Measurements from ENCODE around the gene CATSPERD. TPM values are rescaled to one million over a fixed set of nuclear protein-coding genes. Genes with fewer than 3 reads are reported as not detected.
A peak's percentile ranks its signal among the peaks of the same experiment; 100 is the strongest.

CATSPERD gene
- total RNA-seq, 1 experiment from 2014 or later, result not detected

DNA sequence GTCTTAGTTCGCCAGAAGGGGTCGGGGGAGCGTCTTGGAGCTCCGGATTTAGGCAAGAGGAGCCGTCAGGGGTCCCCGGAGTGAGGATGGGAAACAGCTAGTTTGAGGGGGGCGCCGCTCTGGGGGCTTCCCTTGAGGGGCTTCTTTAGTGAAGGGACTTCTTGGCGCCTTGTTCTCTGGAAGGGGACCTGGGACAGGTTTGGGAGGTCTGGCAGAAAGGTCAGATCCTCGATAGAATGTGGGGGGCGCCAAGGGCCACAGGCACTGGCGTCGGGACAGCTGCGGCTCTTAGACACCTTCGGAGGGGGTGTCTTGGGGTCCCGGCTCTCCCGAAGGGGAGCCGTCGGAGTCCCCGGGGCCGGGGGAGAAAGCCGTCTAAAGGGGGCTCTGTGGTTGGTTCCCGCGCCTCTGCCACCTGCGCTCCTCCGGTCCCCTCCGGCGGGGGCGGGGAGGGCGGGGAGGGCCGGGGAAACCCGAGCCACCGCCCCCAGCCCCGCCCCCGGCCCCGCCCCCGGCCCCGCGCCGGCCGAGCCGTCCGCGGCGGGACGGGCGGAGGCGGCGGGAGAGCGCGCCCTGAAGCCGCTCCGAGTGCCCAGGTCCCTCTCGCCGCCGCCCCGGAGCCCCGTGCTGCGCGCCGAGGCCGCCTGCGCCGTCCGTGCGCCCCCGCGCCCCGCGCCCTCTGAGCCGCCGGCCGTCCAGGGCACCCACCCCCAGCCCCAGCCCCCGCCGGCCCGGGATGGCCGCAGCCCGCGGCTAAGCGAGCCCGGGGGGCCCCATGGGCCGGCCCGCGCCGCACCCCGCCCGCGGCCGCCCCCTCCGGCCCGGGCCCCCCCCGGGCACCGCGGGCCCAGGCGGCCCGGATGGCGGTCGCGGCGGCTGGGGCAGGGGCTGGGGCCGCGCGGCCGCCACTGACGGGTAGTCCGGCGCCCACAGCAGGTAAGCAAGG is 84.4 kb downstream of the CATSPERD start, which contains the start of gene NRTN:
TSS of gene NRTN (plus strand) at position 552 of the 946 bp plus-strand sequence. CDS start 19,099 bp downstream, outside the sequence.
- CTCF ChIA-PET, result interaction anchor here (0.5 to 1.7 kb wide), 13 partner anchors 10 to 218 kb away, joined by 3 to 26 read pairs (median 4); partner anchors contain the start of genes FUT3, NDUFA11 and VMAC
- Mint-ChIP-seq H3K27ac (ENCODE audit: unreplicated experiment) (no peak within 1 kb of the TSS), H3K27me3 (ENCODE audit: unreplicated experiment) (peaks cover 19% of the 10 kb centered on the region), H3K9me3 (ENCODE audit: low read depth, unreplicated experiment) (no peaks in the 10 kb centered on the region), H3K4me1 (ENCODE audit: low read depth, unreplicated experiment) (no peaks in the 10 kb centered on the region), H3K36me3 (ENCODE audit: insufficient read depth, unreplicated experiment) (peaks cover 16% of the 10 kb centered on the region), H3K4me3 (ENCODE audit: low read depth, unreplicated experiment) (peak within 1 kb of the TSS; percentile 69)
- BruUV-seq (replicated peaks), result no TSS peak
- TF ChIP-seq, protein P1, sequence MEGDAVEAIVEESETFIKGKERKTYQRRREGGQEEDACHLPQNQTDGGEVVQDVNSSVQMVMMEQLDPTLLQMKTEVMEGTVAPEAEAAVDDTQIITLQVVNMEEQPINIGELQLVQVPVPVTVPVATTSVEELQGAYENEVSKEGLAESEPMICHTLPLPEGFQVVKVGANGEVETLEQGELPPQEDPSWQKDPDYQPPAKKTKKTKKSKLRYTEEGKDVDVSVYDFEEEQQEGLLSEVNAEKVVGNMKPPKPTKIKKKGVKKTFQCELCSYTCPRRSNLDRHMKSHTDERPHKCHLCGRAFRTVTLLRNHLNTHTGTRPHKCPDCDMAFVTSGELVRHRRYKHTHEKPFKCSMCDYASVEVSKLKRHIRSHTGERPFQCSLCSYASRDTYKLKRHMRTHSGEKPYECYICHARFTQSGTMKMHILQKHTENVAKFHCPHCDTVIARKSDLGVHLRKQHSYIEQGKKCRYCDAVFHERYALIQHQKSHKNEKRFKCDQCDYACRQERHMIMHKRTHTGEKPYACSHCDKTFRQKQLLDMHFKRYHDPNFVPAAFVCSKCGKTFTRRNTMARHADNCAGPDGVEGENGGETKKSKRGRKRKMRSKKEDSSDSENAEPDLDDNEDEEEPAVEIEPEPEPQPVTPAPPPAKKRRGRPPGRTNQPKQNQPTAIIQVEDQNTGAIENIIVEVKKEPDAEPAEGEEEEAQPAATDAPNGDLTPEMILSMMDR (IDR thresholded peaks at IDR 0.05; ENCODE audit: unreplicated experiment), result no peak
- intact Hi-C loops (cut with micrococcal nuclease; ENCODE audit: unreplicated experiment), result loop anchor here (5.0 kb wide), 1 partner anchor 88 kb away; no protein-coding TSS in a partner anchor
- peak; percentile 47 for DNase-seq

DNA sequence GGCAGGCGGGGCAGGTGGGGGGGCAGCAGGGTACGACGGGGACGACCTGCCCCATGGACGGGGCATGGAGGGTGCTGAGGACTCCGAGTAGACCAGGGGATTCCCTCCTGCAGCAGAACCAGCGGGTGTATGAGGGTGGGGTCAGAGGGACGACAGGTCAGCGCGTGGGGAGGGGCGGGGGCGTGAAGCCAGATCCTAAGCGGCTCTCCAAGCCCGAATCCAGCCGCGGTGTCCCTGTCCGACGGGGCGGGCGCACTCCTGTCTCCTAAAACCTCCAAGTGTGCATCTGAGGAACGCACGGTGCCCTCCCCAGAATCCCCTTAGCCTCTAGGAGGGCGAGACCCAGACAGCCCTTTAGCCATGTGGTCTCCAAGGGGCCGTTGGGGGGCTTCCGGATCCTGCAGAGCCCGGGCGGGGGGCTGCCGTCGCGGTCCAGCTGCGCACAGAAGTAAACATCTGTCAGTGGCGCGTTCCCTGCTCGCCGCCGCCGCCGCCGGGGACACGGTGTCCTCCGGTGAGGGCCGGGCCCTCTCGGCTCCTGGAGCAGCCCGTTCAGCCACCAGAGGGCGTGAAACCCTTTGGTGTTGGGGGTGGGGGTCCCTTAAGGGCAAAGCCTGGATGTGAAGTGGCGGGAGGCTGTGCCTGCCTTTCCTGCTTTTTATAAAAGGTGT is 85.2 kb downstream of the CATSPERD start:
- CTCF ChIA-PET, result no interaction called here
- peak; percentile 88 for DNase-seq
- no peaks in the 10 kb centered on the region for H3K4me1 Mint-ChIP-seq (ENCODE audit: low read depth, unreplicated experiment)
- no peaks in the 10 kb centered on the region for H3K9me3 Mint-ChIP-seq (ENCODE audit: low read depth, unreplicated experiment)
- TF ChIP-seq, protein P1 (IDR thresholded peaks at IDR 0.05; ENCODE audit: unreplicated experiment), result peak; percentile 77
- peaks cover 16% of the 10 kb centered on the region for H3K36me3 Mint-ChIP-seq (ENCODE audit: insufficient read depth, unreplicated experiment)
- BruUV-seq (replicated peaks), result no TSS peak
- peaks cover 19% of the 10 kb centered on the region for H3K27me3 Mint-ChIP-seq (ENCODE audit: unreplicated experiment)
- intact Hi-C loops (cut with micrococcal nuclease; ENCODE audit: unreplicated experiment), result no loop called here
- peak overlapping the region; percentile 65 for H3K4me3 Mint-ChIP-seq (ENCODE audit: low read depth, unreplicated experiment)
- H3K27ac Mint-ChIP-seq (ENCODE audit: unreplicated experiment), result no peak overlapping the region

DNA sequence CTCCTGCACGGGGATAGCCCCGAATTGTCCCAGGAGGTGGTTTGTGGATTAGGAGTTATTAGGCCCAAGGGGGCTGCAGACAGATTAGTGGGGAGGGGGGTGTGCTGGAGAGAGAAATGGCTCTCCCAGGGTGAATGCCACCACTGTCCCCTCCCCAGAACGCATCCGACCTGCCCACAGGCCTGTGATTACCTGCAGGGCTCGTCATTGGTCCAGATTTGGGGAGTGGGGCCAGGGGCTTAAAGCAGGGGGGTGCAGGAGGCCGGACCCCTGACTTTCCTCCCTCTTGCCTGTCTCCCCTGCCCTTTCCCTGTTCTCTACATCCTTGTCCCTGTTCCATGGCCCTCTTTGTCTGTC is 85.7 kb downstream of the CATSPERD start:
- H3K4me1 Mint-ChIP-seq (ENCODE audit: low read depth, unreplicated experiment), result no peaks in the 10 kb centered on the region
- intact Hi-C loops (cut with micrococcal nuclease; ENCODE audit: unreplicated experiment), result no loop called here
- peaks cover 16% of the 10 kb centered on the region for H3K36me3 Mint-ChIP-seq (ENCODE audit: insufficient read depth, unreplicated experiment)
- no peak overlapping the region for H3K27ac Mint-ChIP-seq (ENCODE audit: unreplicated experiment)
- TF ChIP-seq, protein P1 (IDR thresholded peaks at IDR 0.05; ENCODE audit: unreplicated experiment), result no peak
- CTCF ChIA-PET, result no interaction called here
- no peak for DNase-seq
- H3K4me3 Mint-ChIP-seq (ENCODE audit: low read depth, unreplicated experiment), result peak overlapping the region; percentile 65
- no peaks in the 10 kb centered on the region for H3K9me3 Mint-ChIP-seq (ENCODE audit: low read depth, unreplicated experiment)
- BruUV-seq (replicated peaks), result no TSS peak
- peaks cover 19% of the 10 kb centered on the region for H3K27me3 Mint-ChIP-seq (ENCODE audit: unreplicated experiment)

DNA sequence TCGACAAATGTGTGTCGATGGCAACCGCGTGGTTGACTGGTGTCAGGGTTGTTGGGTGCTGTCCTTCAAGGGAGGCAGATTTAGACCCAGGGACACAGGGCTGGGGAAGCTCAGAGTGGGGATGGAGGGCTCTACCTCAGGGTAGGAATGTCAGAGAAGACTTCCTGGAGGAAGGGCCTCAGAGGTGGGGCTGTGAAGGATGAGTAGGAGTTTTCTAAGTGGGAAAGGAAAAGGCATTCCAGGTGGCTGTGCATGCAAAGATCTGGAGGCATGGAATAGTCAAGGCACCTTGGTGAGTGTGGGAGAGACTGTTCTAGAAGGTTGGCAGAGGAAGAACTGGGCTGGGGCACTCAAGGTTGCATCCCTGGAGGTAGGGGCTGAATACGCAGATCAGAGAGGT is 86.5 kb downstream of the CATSPERD start:
- intact Hi-C loops (cut with micrococcal nuclease; ENCODE audit: unreplicated experiment), result no loop called here
- Mint-ChIP-seq H3K4me1 (ENCODE audit: low read depth, unreplicated experiment) (no peaks in the 10 kb centered on the region), H3K36me3 (ENCODE audit: insufficient read depth, unreplicated experiment) (peaks cover 16% of the 10 kb centered on the region), H3K4me3 (ENCODE audit: low read depth, unreplicated experiment) (no peak overlapping the region), H3K9me3 (ENCODE audit: low read depth, unreplicated experiment) (no peaks in the 10 kb centered on the region), H3K27ac (ENCODE audit: unreplicated experiment) (no peak overlapping the region), H3K27me3 (ENCODE audit: unreplicated experiment) (peaks cover 13% of the 10 kb centered on the region)
- no peak for DNase-seq
- BruUV-seq (replicated peaks), result no TSS peak
- CTCF ChIA-PET, result no interaction called here
- TF ChIP-seq, protein P1 (IDR thresholded peaks at IDR 0.05; ENCODE audit: unreplicated experiment), result no peak

Measured in Calu3 (cell line).